HL-60 (cell line): ENCODE results near the gene PILRB.
"Not testable (repeated sequence)": the region's sequence is repeated elsewhere in the genome, so short reads cannot be mapped to it uniquely, and the experiment has no call there.

Source experiments
- POLR2AphosphoS5 ChIP-seq: IDR thresholded peaks from 2 replicates; pipeline ENCODE4 v1.6.1; 2012; ENCODE audit warnings: low read depth
- TF ChIP-seq, protein P1 (sequence below): IDR thresholded peaks from one replicate; pipeline ENCODE4 v1.5.1; 2011; ENCODE audit warnings: low read length, control low read depth, inconsistent platforms; ENCODE audit not compliant: insufficient read depth
- TF ChIP-seq, protein P2 (sequence below): IDR thresholded peaks from 2 replicates; pipeline ENCODE4 v1.6.1; 2012; ENCODE audit warnings: low read depth; ENCODE audit not compliant: insufficient replicate concordance

DNA sequence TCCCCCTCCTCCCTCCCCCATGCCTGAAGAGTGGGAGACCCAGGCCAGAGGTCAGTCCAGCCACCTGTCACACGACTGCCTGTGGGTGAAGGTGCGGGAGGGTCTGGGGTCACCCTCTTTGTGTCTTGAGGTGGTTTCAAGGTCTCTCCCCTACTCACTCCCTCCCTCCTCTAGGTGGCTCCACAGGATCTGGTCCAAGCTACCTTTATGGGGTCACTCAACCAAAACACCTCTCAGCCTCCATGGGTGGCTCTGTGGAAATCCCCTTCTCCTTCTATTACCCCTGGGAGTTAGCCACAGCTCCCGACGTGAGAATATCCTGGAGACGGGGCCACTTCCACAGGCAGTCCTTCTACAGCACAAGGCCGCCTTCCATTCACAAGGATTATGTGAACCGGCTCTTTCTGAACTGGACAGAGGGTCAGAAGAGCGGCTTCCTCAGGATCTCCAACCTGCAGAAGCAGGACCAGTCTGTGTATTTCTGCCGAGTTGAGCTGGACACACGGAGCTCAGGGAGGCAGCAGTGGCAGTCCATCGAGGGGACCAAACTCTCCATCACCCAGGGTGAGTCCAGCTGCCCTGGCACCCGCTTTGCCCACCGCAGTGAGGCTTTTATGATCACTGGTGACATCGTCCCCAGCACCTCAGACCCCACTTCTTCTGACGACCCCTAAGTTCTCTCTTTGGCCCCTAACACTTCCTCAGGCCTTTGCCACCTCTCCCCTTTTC, 16.1 kb downstream of the PILRB start:
- TF ChIP-seq, protein P1, sequence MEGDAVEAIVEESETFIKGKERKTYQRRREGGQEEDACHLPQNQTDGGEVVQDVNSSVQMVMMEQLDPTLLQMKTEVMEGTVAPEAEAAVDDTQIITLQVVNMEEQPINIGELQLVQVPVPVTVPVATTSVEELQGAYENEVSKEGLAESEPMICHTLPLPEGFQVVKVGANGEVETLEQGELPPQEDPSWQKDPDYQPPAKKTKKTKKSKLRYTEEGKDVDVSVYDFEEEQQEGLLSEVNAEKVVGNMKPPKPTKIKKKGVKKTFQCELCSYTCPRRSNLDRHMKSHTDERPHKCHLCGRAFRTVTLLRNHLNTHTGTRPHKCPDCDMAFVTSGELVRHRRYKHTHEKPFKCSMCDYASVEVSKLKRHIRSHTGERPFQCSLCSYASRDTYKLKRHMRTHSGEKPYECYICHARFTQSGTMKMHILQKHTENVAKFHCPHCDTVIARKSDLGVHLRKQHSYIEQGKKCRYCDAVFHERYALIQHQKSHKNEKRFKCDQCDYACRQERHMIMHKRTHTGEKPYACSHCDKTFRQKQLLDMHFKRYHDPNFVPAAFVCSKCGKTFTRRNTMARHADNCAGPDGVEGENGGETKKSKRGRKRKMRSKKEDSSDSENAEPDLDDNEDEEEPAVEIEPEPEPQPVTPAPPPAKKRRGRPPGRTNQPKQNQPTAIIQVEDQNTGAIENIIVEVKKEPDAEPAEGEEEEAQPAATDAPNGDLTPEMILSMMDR, result not testable (repeated sequence)
- TF ChIP-seq, protein P2, sequence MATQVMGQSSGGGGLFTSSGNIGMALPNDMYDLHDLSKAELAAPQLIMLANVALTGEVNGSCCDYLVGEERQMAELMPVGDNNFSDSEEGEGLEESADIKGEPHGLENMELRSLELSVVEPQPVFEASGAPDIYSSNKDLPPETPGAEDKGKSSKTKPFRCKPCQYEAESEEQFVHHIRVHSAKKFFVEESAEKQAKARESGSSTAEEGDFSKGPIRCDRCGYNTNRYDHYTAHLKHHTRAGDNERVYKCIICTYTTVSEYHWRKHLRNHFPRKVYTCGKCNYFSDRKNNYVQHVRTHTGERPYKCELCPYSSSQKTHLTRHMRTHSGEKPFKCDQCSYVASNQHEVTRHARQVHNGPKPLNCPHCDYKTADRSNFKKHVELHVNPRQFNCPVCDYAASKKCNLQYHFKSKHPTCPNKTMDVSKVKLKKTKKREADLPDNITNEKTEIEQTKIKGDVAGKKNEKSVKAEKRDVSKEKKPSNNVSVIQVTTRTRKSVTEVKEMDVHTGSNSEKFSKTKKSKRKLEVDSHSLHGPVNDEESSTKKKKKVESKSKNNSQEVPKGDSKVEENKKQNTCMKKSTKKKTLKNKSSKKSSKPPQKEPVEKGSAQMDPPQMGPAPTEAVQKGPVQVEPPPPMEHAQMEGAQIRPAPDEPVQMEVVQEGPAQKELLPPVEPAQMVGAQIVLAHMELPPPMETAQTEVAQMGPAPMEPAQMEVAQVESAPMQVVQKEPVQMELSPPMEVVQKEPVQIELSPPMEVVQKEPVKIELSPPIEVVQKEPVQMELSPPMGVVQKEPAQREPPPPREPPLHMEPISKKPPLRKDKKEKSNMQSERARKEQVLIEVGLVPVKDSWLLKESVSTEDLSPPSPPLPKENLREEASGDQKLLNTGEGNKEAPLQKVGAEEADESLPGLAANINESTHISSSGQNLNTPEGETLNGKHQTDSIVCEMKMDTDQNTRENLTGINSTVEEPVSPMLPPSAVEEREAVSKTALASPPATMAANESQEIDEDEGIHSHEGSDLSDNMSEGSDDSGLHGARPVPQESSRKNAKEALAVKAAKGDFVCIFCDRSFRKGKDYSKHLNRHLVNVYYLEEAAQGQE, result not testable (repeated sequence)
- not testable (repeated sequence) for TF ChIP-seq POLR2AphosphoS5
